Fibroblast of villous mesenchyme (primary cell): Measurements from ENCODE around the gene GAL3ST3. TPM values are rescaled to one million over a fixed set of nuclear protein-coding genes. Genes with fewer than 3 reads are reported as not detected.
A peak's percentile ranks its signal among the peaks of the same experiment; 100 is the strongest.
"Not testable (repeated sequence)": the region's sequence is repeated elsewhere in the genome, so short reads cannot be mapped to it uniquely, and the experiment has no call there.

Source experiments
- DNase-seq: peaks from one replicate; pipeline ENCODE4 v3.0.0-alpha.2; 2010; ENCODE audit warnings: low read depth
- H3K4me3 ChIP-seq: 2 replicates; pipeline ENCODE4 v1.5.1; 2011; ENCODE audit warnings: low read depth, mild to moderate bottlenecking, low read length
- CTCF ChIP-seq: IDR thresholded peaks from 2 replicates; pipeline ENCODE4 v1.5.1; 2012; ENCODE audit warnings: low read depth, mild to moderate bottlenecking, low read length; ENCODE audit not compliant: insufficient read depth
- total RNA-seq: library from RNA; depleted of rRNA; stranded (reverse); fragments of >200 nt; gene quantifications from 2 replicates; pipeline ENCODE4 v1.2.3, GENCODE V29; 2012

The GAL3ST3 gene
- total RNA-seq, 1 donor, result not detected

GRCh38 chr11:66083767-66084166 lies 34.8 kb upstream of the GAL3ST3 start:
- no peak for DNase-seq
- TF ChIP-seq CTCF, result no peak
- no peak overlapping the region for H3K4me3 ChIP-seq

- no peak for TF ChIP-seq CTCF
- DNase-seq, result peak; percentile 62
- no peak overlapping the region for H3K4me3 ChIP-seq
These were observed 34.2 kb upstream of the GAL3ST3 start for GRCh38 chr11:66082946-66083698.

- peak; percentile 75 for DNase-seq
- no peak for TF ChIP-seq CTCF
- H3K4me3 ChIP-seq, result no peak overlapping the region
These were observed 32.5 kb upstream of the GAL3ST3 start for GRCh38 chr11:66081505-66081904.

- TF ChIP-seq CTCF, result no peak
- no peak overlapping the region for H3K4me3 ChIP-seq
- peak; percentile 95 for DNase-seq
These were observed 31.3 kb upstream of the GAL3ST3 start for GRCh38 chr11:66080055-66080817.

- peak; percentile 56 for DNase-seq
- not testable (repeated sequence) for H3K4me3 ChIP-seq
These were observed 30.0 kb upstream of the GAL3ST3 start for GRCh38 chr11:66078949-66079348.

- H3K4me3 ChIP-seq, result no peak overlapping the region
- DNase-seq, result no peak
- no peak for TF ChIP-seq CTCF
These were observed 29.0 kb upstream of the GAL3ST3 start for GRCh38 chr11:66077927-66078326.

GRCh38 chr11:66076561-66076960 lies 27.6 kb upstream of the GAL3ST3 start:
- no peak for TF ChIP-seq CTCF
- no peak for DNase-seq
- H3K4me3 ChIP-seq, result no peak overlapping the region
